ENCODE results near the gene HRAS. TPM values are rescaled to one million over a fixed set of nuclear protein-coding genes. Genes with fewer than 3 reads are reported as not detected.

HRAS gene
- total and polyA plus RNA-seq, 2 of the 13 experiments (the other 11 are each of a cell fraction or from before 2014, with no cell fraction given): 32.9 to 50.0 TPM

- TF ChIP-seq RERE (CRISPR knock-in tag; IDR thresholded peaks at IDR 0.05; ENCODE audit: low read depth) (no peak), SIN3A (IDR thresholded peaks at IDR 0.05; ENCODE audit: borderline replicate concordance, low read depth, low read length) (peak; percentile 51; the same call in 1 of the 2 replicates), TEF (CRISPR knock-in tag; IDR thresholded peaks at IDR 0.05) (no peak), ZFP36L1 (CRISPR knock-in tag; IDR thresholded peaks at IDR 0.05) (0 out of 2 replicates have a peak, but pooled peaks have one; percentile 56), NCOA1 (CRISPR knock-in tag; IDR thresholded peaks at IDR 0.05) (peak; percentile 59; the same call in 1 of the 2 replicates), TFE3 (CRISPR knock-in tag; IDR thresholded peaks at IDR 0.05) (peak; percentile 71), ZBTB4 (CRISPR knock-in tag; IDR thresholded peaks at IDR 0.05; ENCODE audit: borderline replicate concordance) (peak; percentile 55; the same call in 1 of the 2 replicates), HOXA3 (CRISPR knock-in tag; IDR thresholded peaks at IDR 0.05) (0 out of 2 replicates have a peak, but pooled peaks have one; percentile 43), RCOR2 (CRISPR knock-in tag; IDR thresholded peaks at IDR 0.05) (0 out of 2 replicates have a peak, but pooled peaks have one; percentile 32), ELF4 (CRISPR knock-in tag; IDR thresholded peaks at IDR 0.05; ENCODE audit: borderline replicate concordance) (no peak), STAT6 (CRISPR knock-in tag; IDR thresholded peaks at IDR 0.05; ENCODE audit: borderline replicate concordance) (peak; percentile 62; the same call in 1 of the 2 replicates), FOSL2 (CRISPR knock-in tag; IDR thresholded peaks at IDR 0.05) (peak; percentile 10; the same call in 1 of the 2 replicates), THAP7 (CRISPR knock-in tag; IDR thresholded peaks at IDR 0.05) (no peak)
These were observed 24.4 kb upstream of the HRAS start (continued) for GRCh38 chr11:559712-560304.
